Ascending aorta (tissue), 2 donors: Measurements from ENCODE around the gene POU2AF3. TPM values are rescaled to one million over a fixed set of nuclear protein-coding genes. Genes with fewer than 3 reads are reported as not detected.

ENCODE experiments used
- DNase-seq, 2 donors: peaks; one replicate each; pipeline ENCODE4 v3.0.0-alpha.2; 2019; ENCODE audit warnings: low spot score in 2 of 2
- H3K27ac ChIP-seq, 2 donors: fragments of 200-600 bp; sonication (generic); one replicate each; pipeline ENCODE4 v1.5.1; 2016 to 2017; ENCODE audit warnings: mild to moderate bottlenecking in 1 of 2
- H3K27me3 ChIP-seq: fragments of 200-600 bp; sonication (generic); one replicate; pipeline ENCODE4 v1.5.1; 2017
- H3K36me3 ChIP-seq, 2 donors: fragments of 200-600 bp; sonication (generic); one replicate each; pipeline ENCODE4 v1.5.1; 2016
- H3K4me1 ChIP-seq, 2 donors: fragments of 200-600 bp; sonication (generic); one replicate each; pipeline ENCODE4 v1.5.1; 2016 to 2017; ENCODE audit warnings: mild to moderate bottlenecking in 1 of 2
- H3K4me3 ChIP-seq, 2 donors: fragments of 200-600 bp; sonication (generic); one replicate each; pipeline ENCODE4 v1.5.1; 2016 to 2017; ENCODE audit warnings: mild to moderate bottlenecking in 1 of 2
- H3K9me3 ChIP-seq, 2 donors: fragments of 200-600 bp; sonication (generic); one replicate each; pipeline ENCODE4 v1.5.1; 2016
- intact Hi-C: fragments of 100-400 bp; cut with DNase I; formaldehyde crosslinking; loops from one replicate; pipeline ENCODE4 v1.15.1; 2023
- total RNA-seq: library from RNA; depleted of rRNA; stranded (reverse); fragments of >200 nt; gene quantifications from one replicate; pipeline ENCODE4 v1.1.0, GENCODE V29; 2016
- TF ChIP-seq, protein P1 (sequence below), 3 experiments: fragments of 200-600 bp in 2 of 3; fragments of 450-650 bp in 1 of 3; sonication (generic) in 2 of 3; IDR thresholded peaks; one replicate each; pipeline ENCODE4 v1.5.1; 2016 to 2019; ENCODE audit warnings: antibody characterized with exemption in 3 of 3, mild to moderate bottlenecking in 1 of 3, moderate library complexity in 1 of 3

POU2AF3 gene
- total RNA-seq, 1 donor from 2014 or later, result not detected

GRCh38 chr11:111306321-111306720, 8.0 kb downstream of the POU2AF3 start:
- intact Hi-C loops, result loop anchor here (10.0 kb wide), 1 partner anchor 48 kb away; no protein-coding TSS in a partner anchor
- no peaks in the 10 kb centered on the region for H3K4me1 ChIP-seq
- H3K27me3 ChIP-seq, result no peaks in the 10 kb centered on the region
- no peak overlapping the region for H3K4me3 ChIP-seq
- no peaks in the 10 kb centered on the region for H3K9me3 ChIP-seq
- DNase-seq, result no peak
- TF ChIP-seq, protein P1, sequence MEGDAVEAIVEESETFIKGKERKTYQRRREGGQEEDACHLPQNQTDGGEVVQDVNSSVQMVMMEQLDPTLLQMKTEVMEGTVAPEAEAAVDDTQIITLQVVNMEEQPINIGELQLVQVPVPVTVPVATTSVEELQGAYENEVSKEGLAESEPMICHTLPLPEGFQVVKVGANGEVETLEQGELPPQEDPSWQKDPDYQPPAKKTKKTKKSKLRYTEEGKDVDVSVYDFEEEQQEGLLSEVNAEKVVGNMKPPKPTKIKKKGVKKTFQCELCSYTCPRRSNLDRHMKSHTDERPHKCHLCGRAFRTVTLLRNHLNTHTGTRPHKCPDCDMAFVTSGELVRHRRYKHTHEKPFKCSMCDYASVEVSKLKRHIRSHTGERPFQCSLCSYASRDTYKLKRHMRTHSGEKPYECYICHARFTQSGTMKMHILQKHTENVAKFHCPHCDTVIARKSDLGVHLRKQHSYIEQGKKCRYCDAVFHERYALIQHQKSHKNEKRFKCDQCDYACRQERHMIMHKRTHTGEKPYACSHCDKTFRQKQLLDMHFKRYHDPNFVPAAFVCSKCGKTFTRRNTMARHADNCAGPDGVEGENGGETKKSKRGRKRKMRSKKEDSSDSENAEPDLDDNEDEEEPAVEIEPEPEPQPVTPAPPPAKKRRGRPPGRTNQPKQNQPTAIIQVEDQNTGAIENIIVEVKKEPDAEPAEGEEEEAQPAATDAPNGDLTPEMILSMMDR (IDR thresholded peaks at IDR 0.05), result no peak
- H3K27ac ChIP-seq, result no peak overlapping the region
- no peaks in the 10 kb centered on the region for H3K36me3 ChIP-seq

DNA sequence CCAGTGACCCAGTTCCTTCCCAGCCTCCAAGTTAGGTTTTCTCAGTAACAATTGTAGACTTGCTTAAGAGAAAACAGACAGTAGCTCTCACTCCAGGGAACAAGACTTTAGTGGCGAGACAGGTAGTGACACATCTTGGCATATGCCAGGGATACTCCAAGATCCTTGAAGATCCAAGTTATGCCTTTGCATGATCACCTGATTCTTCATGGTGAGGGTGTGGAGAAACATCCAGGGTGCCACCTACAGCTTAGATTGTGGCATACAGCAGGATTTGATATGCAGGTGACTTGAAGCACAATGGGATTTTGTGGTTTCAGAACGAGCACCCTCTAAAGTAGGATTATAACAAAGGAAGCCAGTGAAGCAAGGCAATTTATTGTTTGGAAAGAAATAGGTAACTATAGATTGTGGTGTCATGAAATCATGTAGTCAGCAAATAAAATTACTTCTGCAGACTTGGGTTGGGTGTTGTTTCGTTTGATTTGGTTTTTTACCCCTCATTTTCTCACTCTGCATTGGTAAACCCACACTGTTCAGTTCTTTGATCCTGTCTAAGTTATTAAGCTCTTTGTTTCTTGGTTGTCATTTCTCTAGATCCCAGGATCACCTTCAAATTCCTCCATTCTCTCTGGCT, 9.2 kb downstream of the POU2AF3 start:
- H3K4me1 ChIP-seq, result no peaks in the 10 kb centered on the region
- H3K9me3 ChIP-seq, result no peaks in the 10 kb centered on the region
- DNase-seq, result no peak
- no peaks in the 10 kb centered on the region for H3K27me3 ChIP-seq
- no peaks in the 10 kb centered on the region for H3K36me3 ChIP-seq
- intact Hi-C loops, result loop anchor here (10.0 kb wide), 1 partner anchor 47 kb away; no protein-coding TSS in a partner anchor
- H3K27ac ChIP-seq, result no peak overlapping the region
- TF ChIP-seq, protein P1 (IDR thresholded peaks at IDR 0.05), result no peak
- H3K4me3 ChIP-seq, result no peak overlapping the region

GRCh38 chr11:111308140-111308539, 9.8 kb downstream of the POU2AF3 start:
- Histone ChIP-seq H3K27me3 (no peaks in the 10 kb centered on the region), H3K27ac (no peak overlapping the region), H3K4me1 (no peaks in the 10 kb centered on the region), H3K9me3 (no peaks in the 10 kb centered on the region), H3K4me3 (no peak overlapping the region), H3K36me3 (no peaks in the 10 kb centered on the region)
- TF ChIP-seq, protein P1 (IDR thresholded peaks at IDR 0.05), result no peak
- intact Hi-C loops, result loop anchor here (10.0 kb wide), 1 partner anchor 47 kb away; no protein-coding TSS in a partner anchor
- DNase-seq, result no peak

DNA sequence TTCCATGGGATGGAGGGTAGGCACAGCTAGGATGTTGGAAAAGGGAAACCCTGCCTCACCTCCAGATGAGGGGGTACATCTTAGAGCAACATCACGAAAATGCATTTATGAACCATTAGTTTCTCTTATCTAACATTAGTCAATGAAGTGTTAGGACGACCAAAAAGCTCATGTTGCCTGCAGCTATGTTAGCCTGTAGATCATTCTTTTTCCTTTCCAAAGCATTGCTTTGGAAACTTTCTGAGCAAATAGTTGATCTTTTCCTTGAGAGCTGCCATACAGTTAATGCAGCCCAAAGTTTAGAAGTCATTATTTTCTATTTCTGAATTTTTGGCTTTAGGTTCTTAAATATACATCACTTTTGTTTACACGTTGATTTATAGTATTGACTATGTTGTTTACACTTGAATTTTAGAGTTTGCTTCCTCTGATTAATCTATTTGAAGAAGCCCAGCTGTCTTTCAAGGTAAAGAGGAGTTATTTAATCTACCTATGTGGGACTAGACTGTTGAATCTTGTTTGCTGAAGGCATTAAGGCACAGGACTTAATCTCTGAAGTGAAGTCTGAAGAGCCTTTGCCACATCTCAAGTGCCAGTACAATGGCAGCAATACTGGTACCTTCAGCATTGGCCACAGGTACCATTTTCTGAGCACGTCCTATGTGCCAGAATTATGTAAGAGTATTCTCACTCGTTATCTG, 11.0 kb downstream of the POU2AF3 start:
- intact Hi-C loops, result loop anchor here (10.0 kb wide), 1 partner anchor 45 kb away; no protein-coding TSS in a partner anchor
- Histone ChIP-seq H3K9me3 (no peaks in the 10 kb centered on the region), H3K4me1 (no peaks in the 10 kb centered on the region), H3K27me3 (no peaks in the 10 kb centered on the region), H3K36me3 (no peaks in the 10 kb centered on the region), H3K4me3 (no peak overlapping the region), H3K27ac (no peak overlapping the region)
- DNase-seq, result no peak
- TF ChIP-seq, protein P1 (IDR thresholded peaks at IDR 0.05), result no peak

- Histone ChIP-seq H3K9me3 (no peaks in the 10 kb centered on the region), H3K4me1 (no peaks in the 10 kb centered on the region), H3K4me3 (no peak overlapping the region), H3K27me3 (no peaks in the 10 kb centered on the region), H3K27ac (no peak overlapping the region), H3K36me3 (no peaks in the 10 kb centered on the region)
- DNase-seq, result no peak
- intact Hi-C loops, result no loop called here
- TF ChIP-seq, protein P1 (IDR thresholded peaks at IDR 0.05), result no peak
Observed at GRCh38 chr11:111310088-111310487, 11.7 kb downstream of the POU2AF3 start.
